ENCODE measurements around the gene POLR3H.

Gene POLR3H

GRCh38 chr22:41568811-41569210 is 24.5 kb upstream of the POLR3H start:
- no peak for TF ChIP-seq ZNF626 (tag by site-specific recombination; IDR thresholded peaks at IDR 0.05)
- peak; percentile 83 for TF ChIP-seq ZNF398 (tag by site-specific recombination; IDR thresholded peaks at IDR 0.05)
- TF ChIP-seq ZNF610 (tag by site-specific recombination; IDR thresholded peaks at IDR 0.05; ENCODE audit: borderline replicate concordance) = no peak
- H3K4me3 ChIP-seq (ENCODE audit: low read depth, low read length) = no peak overlapping the region
- POLR2A ChIA-PET = interaction anchor here (0.8 to 2.9 kb wide), 2 partner anchors 21 to 122 kb away, joined by 5 to 16 read pairs; partner anchors contain the start of genes PMM1 and TOB2
- CTCF ChIA-PET = interaction anchor here (0.8 to 1.9 kb wide), 2 partner anchors 16 to 26 kb away, joined by 5 read pairs; partner anchors contain the start of gene POLR3H
- H3K27ac ChIP-seq (ENCODE audit: extremely low read depth, low read depth, low read length) = no peak overlapping the region
- no peaks in the 10 kb centered on the region for H3K36me3 ChIP-seq (ENCODE audit: control insufficient read depth in 2 of 2, insufficient read depth in 1 of 2, low read length in 2 of 2)
- H3K4me1 ChIP-seq (ENCODE audit: control insufficient read depth, insufficient read depth, low read length) = no peaks in the 10 kb centered on the region; the same call in 1 of the 2 replicates
- no peaks in the 10 kb centered on the region for H3K9me3 ChIP-seq (ENCODE audit: control insufficient read depth, insufficient read depth, low read depth, low read length)

- H3K36me3 ChIP-seq (ENCODE audit: control insufficient read depth in 2 of 2, insufficient read depth in 1 of 2, low read length in 2 of 2) = no peaks in the 10 kb centered on the region
- ChIA-PET POLR2A (interaction anchor here (1.1 to 2.9 kb wide), 3 partner anchors 14 to 54 kb away, joined by 3 to 16 read pairs (median 4); partner anchors contain the start of genes DESI1, PMM1 and XRCC6), CTCF (interaction anchor here (0.6 to 2.1 kb wide), 5 partner anchors 9 to 34 kb away, joined by 3 to 9 read pairs (median 4); no protein-coding TSS in a partner anchor)
- peak; percentile 1; the same call in 1 of the 2 replicates for TF ChIP-seq ZNF768 (tag by site-specific recombination; IDR thresholded peaks at IDR 0.05)
- TF ChIP-seq YY2 (tag by site-specific recombination; IDR thresholded peaks at IDR 0.05) = no peak
- H3K4me1 ChIP-seq (ENCODE audit: control insufficient read depth, insufficient read depth, low read length) = peaks cover 3% of the 10 kb centered on the region
- H3K27ac ChIP-seq (ENCODE audit: extremely low read depth, low read depth, low read length) = no peak overlapping the region
- no peaks in the 10 kb centered on the region for H3K9me3 ChIP-seq (ENCODE audit: control insufficient read depth, insufficient read depth, low read depth, low read length)
- no peak overlapping the region for H3K4me3 ChIP-seq (ENCODE audit: low read depth, low read length)
These were observed 23.2 kb upstream of the POLR3H start for GRCh38 chr22:41567512-41567768.

- Histone ChIP-seq H3K36me3 (ENCODE audit: control insufficient read depth in 2 of 2, insufficient read depth in 1 of 2, low read length in 2 of 2) (no peaks in the 10 kb centered on the region), H3K4me1 (ENCODE audit: control insufficient read depth, insufficient read depth, low read length) (peaks cover 3% of the 10 kb centered on the region), H3K27ac (ENCODE audit: extremely low read depth, low read depth, low read length) (peak overlapping the region; percentile 24; the same call in 1 of the 2 replicates), H3K4me3 (ENCODE audit: low read depth, low read length) (no peak overlapping the region), H3K9me3 (ENCODE audit: control insufficient read depth, insufficient read depth, low read depth, low read length) (no peaks in the 10 kb centered on the region)
- ChIA-PET CTCF (interaction anchor here (0.7 to 2.1 kb wide), 4 partner anchors 11 to 234 kb away, joined by 3 to 9 read pairs (median 6); partner anchors contain the start of gene POLR3H), POLR2A (interaction anchor here (0.6 to 1.4 kb wide), 8 partner anchors 12 to 161 kb away, joined by 3 to 9 read pairs (median 3); partner anchors contain the start of genes PMM1 and XRCC6)
- no peak for TF ChIP-seq ZNF133 (tag by site-specific recombination; IDR thresholded peaks at IDR 0.05)
- 0 out of 2 replicates have a peak, but pooled peaks have one; percentile 10 for TF ChIP-seq KLF1 (tag by site-specific recombination; IDR thresholded peaks at IDR 0.05)
- peak; percentile 51; the same call in 1 of the 2 replicates for TF ChIP-seq ZNF629 (tag by site-specific recombination; IDR thresholded peaks at IDR 0.05)
- no peak for TF ChIP-seq PRDM1 (tag by site-specific recombination; IDR thresholded peaks at IDR 0.05)
- 0 out of 2 replicates have a peak, but pooled peaks have one; percentile 27 for TF ChIP-seq HIC1 (tag by site-specific recombination; IDR thresholded peaks at IDR 0.05)
- TF ChIP-seq SP7 (tag by site-specific recombination; IDR thresholded peaks at IDR 0.05) = 0 out of 2 replicates have a peak, but pooled peaks have one; percentile 42
- TF ChIP-seq ZBTB8A (tag by site-specific recombination; IDR thresholded peaks at IDR 0.05) = 0 out of 2 replicates have a peak, but pooled peaks have one; percentile 37
- no peak for TF ChIP-seq ZNF792 (tag by site-specific recombination; IDR thresholded peaks at IDR 0.05)
- no peak for TF ChIP-seq ZNF184 (tag by site-specific recombination; IDR thresholded peaks at IDR 0.05)
- TF ChIP-seq ZNF394 (tag by site-specific recombination; IDR thresholded peaks at IDR 0.05; ENCODE audit: borderline replicate concordance) = no peak
- peak; percentile 36 for TF ChIP-seq GLIS2 (tag by site-specific recombination; IDR thresholded peaks at IDR 0.05)
- 0 out of 2 replicates have a peak, but pooled peaks have one; percentile 60 for TF ChIP-seq ZEB2 (tag by site-specific recombination; IDR thresholded peaks at IDR 0.05)
- no peak for TF ChIP-seq ZNF16 (tag by site-specific recombination; IDR thresholded peaks at IDR 0.05; ENCODE audit: low read depth)
- peak; percentile 90 for TF ChIP-seq ZNF600 (tag by site-specific recombination; IDR thresholded peaks at IDR 0.05)
- TF ChIP-seq CTCF (tag by site-specific recombination; IDR thresholded peaks at IDR 0.05) = no peak
- no peak for TF ChIP-seq ZNF157 (tag by site-specific recombination; IDR thresholded peaks at IDR 0.05)
- no peak for TF ChIP-seq ZNF626 (tag by site-specific recombination; IDR thresholded peaks at IDR 0.05)
- TF ChIP-seq ZNF362 (tag by site-specific recombination; IDR thresholded peaks at IDR 0.05) = peak; percentile 79; the same call in 1 of the 2 replicates
- peak; percentile 70 for TF ChIP-seq ZBTB17 (tag by site-specific recombination; IDR thresholded peaks at IDR 0.05)
These were observed 21.3 kb upstream of the POLR3H start for GRCh38 chr22:41565403-41566054.
